Stimulated activated CD4-positive, alpha-beta T cell treated with anti-CD3 and anti-CD28 coated beads, Interleukin-2, amount 100 ng/mL, for 48 hours (primary cell): ENCODE data around the gene OR6B2.
"Not testable (repeated sequence)": the region's sequence is repeated elsewhere in the genome, so short reads cannot be mapped to it uniquely, and the experiment has no call there.

Experiments used
- DNase-seq, 2 donors: peaks; one replicate each; pipeline ENCODE4 v3.0.0-alpha.2; 2020

OR6B2 gene

GRCh38 chr2:240030379-240031094, at the start of gene OR6B2:
Gene OR6B2, minus strand, starts transcription at chr2:240030429. Its CDS starts 0 bp downstream, at chr2:240030429.
- no peak for DNase-seq

- no peak for DNase-seq
Observed at GRCh38 chr2:240078631-240079030, 48.4 kb upstream of the OR6B2 start.

GRCh38 chr2:240077442-240077841, 47.2 kb upstream of the OR6B2 start:
- DNase-seq = no peak

GRCh38 chr2:240074545-240074944, 44.3 kb upstream of the OR6B2 start:
- no peak for DNase-seq

DNA sequence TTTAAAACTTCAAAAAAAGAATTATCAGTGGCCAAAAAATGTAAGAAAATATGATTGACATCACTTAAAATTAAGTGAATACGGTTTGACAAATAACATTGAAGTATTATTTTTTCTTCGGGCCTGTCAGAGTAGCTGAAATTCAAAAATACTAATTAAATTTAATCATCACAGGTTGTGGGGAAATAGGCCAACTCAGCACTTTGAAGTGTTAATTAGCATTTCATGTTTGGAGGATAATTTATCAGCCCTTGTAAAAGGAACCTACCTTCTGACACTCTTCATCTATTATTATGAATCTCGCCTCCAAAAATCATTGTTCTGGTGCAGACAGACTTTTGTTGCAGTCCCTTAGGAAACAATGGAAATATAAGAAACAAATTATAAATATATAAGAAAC, 40.7 kb upstream of the OR6B2 start:
- no peak for DNase-seq

DNA sequence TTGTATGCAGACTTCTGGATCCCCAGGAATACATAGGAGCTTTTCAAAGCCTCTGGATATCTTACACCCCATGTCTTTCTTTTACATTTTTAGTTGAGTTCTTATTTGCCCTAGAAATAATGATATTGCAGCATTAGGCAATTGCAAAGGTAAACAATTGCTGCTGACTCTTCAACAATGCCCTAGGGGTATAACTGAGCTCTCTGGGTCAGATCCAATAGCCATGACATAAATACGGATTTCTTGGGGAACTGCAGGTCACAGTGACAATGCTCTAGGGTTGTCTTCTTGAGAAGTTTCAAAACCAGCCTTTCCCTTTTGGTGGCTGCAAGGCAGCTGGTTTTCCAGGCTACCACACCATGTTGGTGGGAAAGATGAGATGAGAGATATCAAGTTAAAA, 39.6 kb upstream of the OR6B2 start:
- DNase-seq = no peak

GRCh38 chr2:240068193-240068592, 38.0 kb upstream of the OR6B2 start:
- DNase-seq = no peak

- no peak for DNase-seq
Observed at GRCh38 chr2:240066489-240066888, 36.3 kb upstream of the OR6B2 start.

DNA sequence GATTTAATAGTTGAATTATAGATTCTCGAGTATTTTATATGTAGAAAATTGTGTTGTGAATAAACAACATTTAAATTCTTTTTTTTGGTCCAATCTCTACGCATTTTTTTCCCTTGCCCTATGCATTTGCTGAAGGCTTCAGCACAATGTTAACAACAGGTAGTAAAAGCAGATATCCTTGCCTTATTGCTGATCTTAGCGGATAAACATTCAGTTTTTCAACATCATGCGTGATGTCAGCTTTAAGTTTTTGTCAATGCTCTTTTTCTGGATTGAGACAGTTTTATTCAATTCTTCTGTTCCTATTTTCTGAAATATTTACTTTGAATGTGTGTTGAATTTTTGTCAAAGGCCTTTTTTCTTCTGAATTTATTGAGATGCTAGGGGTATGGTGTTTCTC, 34.7 kb upstream of the OR6B2 start:
- DNase-seq = no peak

- DNase-seq = peak; percentile 23 to 47
Observed at GRCh38 chr2:240060977-240061591, 30.9 kb upstream of the OR6B2 start.

GRCh38 chr2:240056678-240057077, 26.4 kb upstream of the OR6B2 start:
- DNase-seq = no peak

DNA sequence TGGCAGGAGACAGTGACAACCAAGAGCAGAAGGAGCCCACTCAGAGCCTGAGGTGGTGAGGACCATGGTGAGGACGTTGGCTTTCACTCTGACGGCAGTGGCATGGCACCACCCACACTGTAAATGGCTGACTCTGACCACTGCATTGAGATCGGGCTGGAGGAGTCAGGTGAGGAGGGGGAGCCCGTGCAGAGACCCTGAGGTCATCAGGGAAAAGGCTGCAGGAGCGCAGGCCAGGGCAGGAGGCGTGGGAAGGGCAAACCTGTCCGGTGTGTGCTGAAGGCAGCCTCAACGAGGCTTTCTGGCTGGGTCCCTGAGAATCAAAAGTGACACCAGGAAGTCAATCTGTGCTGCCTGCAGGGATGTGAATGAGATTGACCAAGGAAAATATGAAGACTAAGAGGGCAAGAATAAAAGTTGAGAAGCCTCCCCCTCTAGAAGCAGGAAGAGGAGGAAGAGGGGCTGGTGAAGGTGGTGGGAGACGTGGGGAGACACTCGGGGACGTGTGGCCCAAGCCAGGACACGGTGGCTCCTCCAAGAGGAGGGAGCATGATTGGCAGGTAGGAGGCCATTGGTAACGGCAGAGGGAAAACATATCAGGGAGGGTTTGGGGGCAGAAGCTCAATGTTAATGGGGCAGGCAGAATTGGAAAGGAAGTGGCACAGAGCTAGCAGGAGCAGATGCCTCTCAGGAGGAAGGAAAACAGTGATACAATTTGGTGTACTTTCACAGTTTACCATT, 25.1 kb upstream of the OR6B2 start:
- DNase-seq = no peak

- no peak for DNase-seq
Observed at GRCh38 chr2:240053173-240054155, 23.2 kb upstream of the OR6B2 start, which contains the start of gene OR6B3. Gene OR6B3, minus strand, starts transcription at chr2:240053521.

DNA sequence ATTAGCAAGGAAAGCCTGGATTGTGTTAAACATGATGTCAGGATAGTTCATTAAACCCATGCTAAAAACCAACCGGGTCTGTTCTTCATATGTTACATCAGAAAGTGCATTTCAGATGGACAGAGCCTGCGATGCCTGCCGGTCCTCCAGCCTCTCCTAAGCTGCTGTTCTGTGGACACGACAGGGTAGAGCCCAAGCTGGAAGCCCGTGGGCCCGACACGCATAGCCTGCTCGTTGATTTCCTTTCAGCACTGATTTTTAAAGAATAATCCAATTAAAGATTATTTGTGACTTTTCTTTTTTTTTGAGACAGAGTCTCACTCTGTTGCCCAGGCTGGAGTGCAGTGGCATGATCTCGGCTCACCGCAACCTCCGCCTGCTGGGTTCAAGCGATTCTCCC, 22.3 kb upstream of the OR6B2 start:
- no peak for DNase-seq

- no peak for DNase-seq
Observed at GRCh38 chr2:240051697-240052096, 21.5 kb upstream of the OR6B2 start.

- no peak for DNase-seq
Observed at GRCh38 chr2:240050278-240050677, 20.0 kb upstream of the OR6B2 start.

GRCh38 chr2:240048237-240048636, 18.0 kb upstream of the OR6B2 start:
- no peak for DNase-seq

DNA sequence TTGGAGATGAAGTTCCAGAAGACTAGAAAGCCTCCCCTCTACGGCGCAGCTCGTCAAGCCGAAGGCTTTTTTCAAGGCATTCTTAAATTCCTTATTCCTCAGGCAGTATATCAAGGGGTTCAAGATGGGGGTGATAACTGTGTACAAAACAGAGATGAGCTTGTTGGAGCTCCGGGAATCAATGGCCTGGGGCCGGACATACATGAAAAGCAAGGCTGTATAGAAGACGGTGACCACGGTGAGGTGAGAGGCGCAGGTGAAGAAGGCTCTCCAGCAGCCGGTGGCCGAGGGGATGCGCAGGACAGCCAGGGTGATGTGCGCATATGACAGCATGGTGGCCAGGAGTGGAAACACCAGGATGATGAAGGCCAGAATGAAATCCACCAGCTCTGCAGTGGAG, 14.9 kb upstream of the OR6B2 start:
- DNase-seq = no peak

DNA sequence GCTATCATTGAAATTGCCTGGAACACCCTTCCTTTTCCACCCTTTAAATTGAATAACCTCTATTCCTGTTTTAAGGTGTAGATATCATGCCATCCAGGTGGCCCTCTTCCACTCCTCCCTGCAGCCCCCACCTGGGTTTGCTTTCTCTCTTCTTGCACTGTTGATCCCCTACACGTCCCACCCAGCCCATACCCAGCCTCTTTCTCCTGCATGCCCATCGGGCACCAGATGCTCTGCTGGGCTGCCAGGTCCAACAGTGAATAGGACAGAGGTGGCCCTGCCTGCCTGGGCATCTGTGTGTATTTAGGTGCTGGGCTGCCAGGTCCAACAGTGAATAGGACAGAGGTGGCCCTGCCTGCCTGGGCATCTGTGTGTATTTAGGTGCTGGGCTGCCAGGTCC, 13.9 kb upstream of the OR6B2 start:
- DNase-seq = not testable (repeated sequence)

DNA sequence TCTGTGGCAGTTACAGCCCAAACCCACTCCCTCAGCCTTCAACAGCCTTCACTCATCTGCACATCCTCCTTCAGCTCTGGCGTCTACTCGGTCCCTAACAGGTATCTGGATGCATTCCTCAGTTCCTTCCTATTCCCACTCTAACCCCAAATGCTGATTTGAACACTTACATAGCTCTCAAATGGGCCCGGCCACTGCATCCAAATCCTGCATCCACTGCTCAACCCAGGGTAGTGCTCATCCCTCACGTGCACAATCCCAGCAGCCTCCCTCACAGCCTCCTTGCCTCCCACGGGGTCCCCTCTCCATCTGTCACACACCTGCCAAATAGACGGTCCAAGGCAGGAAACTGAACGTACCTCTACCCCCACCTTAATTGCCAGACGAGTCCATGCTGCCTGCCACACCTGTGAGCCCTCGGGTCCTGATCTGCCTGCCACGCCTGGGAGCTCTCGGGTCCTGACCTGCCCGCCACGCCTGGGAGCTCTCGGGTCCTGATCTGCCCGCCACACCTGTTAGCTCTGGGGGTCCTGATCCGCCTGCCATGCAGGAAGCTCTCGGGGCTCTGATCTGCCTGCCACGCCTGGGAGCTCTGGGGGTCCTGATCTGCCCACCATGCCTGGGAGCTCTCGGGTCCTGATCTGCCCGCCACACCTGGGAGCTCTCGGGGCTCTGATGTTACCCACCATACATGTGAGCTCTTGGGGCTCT, 13.2 kb upstream of the OR6B2 start:
- DNase-seq = no peak

- no peak for DNase-seq
Observed at GRCh38 chr2:240042740-240043139, 12.5 kb upstream of the OR6B2 start.

DNA sequence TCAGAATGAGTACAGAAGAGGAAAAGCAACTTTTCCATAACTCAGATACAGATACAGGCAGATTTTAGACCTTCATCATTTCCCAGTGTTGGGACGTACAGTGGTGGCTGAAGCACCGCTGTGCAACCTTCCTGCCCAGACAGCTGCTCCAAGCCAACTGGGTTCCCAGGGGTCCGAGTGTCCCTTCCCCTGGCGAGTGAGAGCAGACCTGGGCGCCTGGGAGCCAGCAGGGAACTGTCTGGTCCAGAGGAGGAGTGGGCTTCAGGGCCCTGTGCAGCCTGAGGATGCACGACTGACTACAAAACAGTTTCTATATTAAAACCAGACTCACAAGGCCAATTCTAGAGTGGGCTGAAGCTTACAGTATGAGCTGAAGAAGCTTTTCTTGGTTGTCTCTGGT, 11.1 kb upstream of the OR6B2 start:
- DNase-seq = no peak
